DND-41 (cell line): ENCODE data around the gene GLIS2.

ENCODE experiments used
- ATAC-seq: fragments of 200-7000 bp; cut with Tn5 transposase; 3 replicates; pipeline ENCODE4 v1.9.1; 2021; ENCODE audit warnings: low read depth; ENCODE audit not compliant: insufficient read depth
- DNase-seq: peaks from one replicate; pipeline ENCODE4 v3.0.0-alpha.2; 2020
- H2AFZ ChIP-seq: 2 replicates; pipeline ENCODE4 v1.6.0; 2012; ENCODE audit warnings: low read depth, low read length
- H3K27ac ChIP-seq: 2 replicates; pipeline ENCODE4 v1.5.1; 2012; ENCODE audit warnings: low read length, inconsistent platforms
- H3K27me3 ChIP-seq: fragments of 200-600 bp; sonication (generic); 2 replicates; pipeline ENCODE4 v1.6.0; 2012; ENCODE audit warnings: low read length, mild to moderate bottlenecking, inconsistent platforms; ENCODE audit not compliant: insufficient read depth, poor library complexity
- H3K36me3 ChIP-seq: 2 replicates; pipeline ENCODE4 v1.5.1; 2012; ENCODE audit warnings: low read length, inconsistent platforms; ENCODE audit not compliant: insufficient read depth
- H3K4me1 ChIP-seq: 2 replicates; pipeline ENCODE4 v1.5.1; 2012; ENCODE audit warnings: mild to moderate bottlenecking, low read length; ENCODE audit not compliant: insufficient read depth
- H3K4me2 ChIP-seq: 2 replicates; pipeline ENCODE4 v1.6.0; 2012; ENCODE audit warnings: mild to moderate bottlenecking, moderate library complexity, low read length, inconsistent platforms; ENCODE audit not compliant: insufficient read depth
- H3K4me3 ChIP-seq, 2 experiments: fragments of 200-600 bp in 1 of 2; shearing (Covaris generic) in 1 of 2; 2 replicates each; pipeline ENCODE4 v1.5.1; 2012 to 2016; ENCODE audit warnings: inconsistent platforms in 2 of 2, low read length in 2 of 2, mild to moderate bottlenecking in 2 of 2, low read depth in 1 of 2, moderate library complexity in 1 of 2
- H3K79me2 ChIP-seq: 2 replicates; pipeline ENCODE4 v1.6.0; 2012; ENCODE audit warnings: low read length, inconsistent platforms; ENCODE audit not compliant: insufficient read depth
- H3K9ac ChIP-seq: 2 replicates; pipeline ENCODE4 v1.6.0; 2012; ENCODE audit warnings: low read depth, mild to moderate bottlenecking, inconsistent platforms, low read length, moderate library complexity
- H3K9me3 ChIP-seq: 2 replicates; pipeline ENCODE4 v1.5.1; 2012; ENCODE audit warnings: low read length, moderate library complexity, mild to moderate bottlenecking, inconsistent platforms; ENCODE audit not compliant: insufficient read depth, severe bottlenecking
- H4K20me1 ChIP-seq: 2 replicates; pipeline ENCODE4 v1.6.0; 2012; ENCODE audit warnings: low read length; ENCODE audit not compliant: insufficient read depth
- EZH2 ChIP-seq: IDR thresholded peaks from 3 replicates; pipeline ENCODE4 v1.6.1; 2012; ENCODE audit warnings: borderline replicate concordance, low read depth, mild to moderate bottlenecking, moderate library complexity, low read length, inconsistent platforms; ENCODE audit not compliant: severe bottlenecking
- TF ChIP-seq, protein P1 (sequence below): IDR thresholded peaks from 2 replicates; pipeline ENCODE4 v1.5.1; 2012; ENCODE audit warnings: borderline replicate concordance, low read length, moderate library complexity, mild to moderate bottlenecking; ENCODE audit not compliant: poor library complexity, severe bottlenecking; ENCODE audit errors: extremely low read depth

GLIS2 gene

DNA sequence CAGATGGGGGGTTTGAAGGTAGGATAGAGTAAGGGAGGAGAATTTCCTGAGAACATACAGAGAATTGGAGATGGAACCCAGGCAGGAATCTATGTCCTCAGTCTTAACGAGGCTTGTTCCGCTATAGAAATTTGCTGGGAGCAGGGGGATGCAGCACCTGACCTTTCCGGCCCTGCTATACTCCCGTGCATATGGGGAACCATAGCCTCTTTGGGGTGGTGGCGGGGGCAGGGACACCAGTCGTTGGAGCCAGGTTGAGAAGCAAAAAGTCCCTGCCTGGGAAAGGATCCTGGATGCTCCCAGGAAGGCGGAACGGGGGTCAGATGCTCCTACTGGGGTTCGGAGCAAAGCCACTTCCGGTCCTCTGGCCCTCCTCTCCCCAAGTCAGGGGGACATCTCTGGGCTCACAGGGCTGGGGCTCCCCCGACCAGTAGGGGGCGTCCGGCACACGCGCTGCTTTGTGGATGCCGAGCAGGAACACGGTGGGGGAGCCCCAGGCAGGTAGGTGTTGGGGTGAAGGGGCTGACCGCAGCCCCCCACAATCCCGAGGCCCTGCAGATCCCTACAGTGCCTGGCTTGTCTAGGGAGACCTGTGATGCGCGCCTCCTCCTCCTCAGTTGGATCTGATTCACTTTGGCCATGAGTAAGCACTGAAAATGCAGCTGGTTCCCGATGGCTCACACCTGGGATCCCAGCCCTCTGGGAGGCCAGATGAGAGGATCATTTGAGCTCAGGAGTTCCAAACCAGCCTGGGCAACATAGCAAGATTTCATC, 27.5 kb upstream of the GLIS2 start:
- peak; percentile 94 for ATAC-seq
- no peak overlapping the region for H3K4me3 ChIP-seq

DNA sequence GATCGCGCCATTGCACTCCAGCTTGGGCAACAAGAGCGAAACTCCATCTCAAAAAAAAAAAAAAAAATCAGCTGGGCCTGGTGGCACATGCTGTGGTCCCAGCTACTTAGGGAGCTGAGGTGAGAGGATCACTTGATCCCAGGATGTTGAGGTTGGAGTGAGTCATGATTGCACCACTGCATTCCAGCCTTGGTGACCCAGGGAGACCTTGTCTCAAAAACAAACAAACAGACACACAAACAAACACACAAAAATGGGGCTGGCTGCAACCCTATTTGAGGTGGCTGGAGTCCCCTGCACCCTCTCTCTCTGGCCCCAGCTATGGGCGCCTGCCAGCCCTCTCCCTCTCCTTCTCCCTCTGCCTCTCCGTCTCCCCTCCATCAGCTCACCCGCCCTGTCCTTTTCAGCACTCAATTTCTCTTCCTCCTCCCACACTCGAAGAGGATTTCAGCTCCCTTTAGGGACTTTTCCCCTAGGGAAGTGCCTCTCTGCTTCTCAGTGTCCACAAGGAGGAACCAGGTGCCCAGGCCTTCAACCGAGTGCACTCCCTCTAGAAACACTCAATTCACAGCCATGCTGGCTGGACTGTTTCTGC, 25.5 kb upstream of the GLIS2 start:
- no peak overlapping the region for H3K27ac ChIP-seq
- H3K4me3 ChIP-seq: no peak overlapping the region
- no peak overlapping the region for H3K4me2 ChIP-seq
- no peak for ATAC-seq
- H3K27me3 ChIP-seq: no peaks in the 10 kb centered on the region
- H3K79me2 ChIP-seq: no peaks in the 10 kb centered on the region
- TF ChIP-seq EZH2: no peak
- TF ChIP-seq, protein P1, sequence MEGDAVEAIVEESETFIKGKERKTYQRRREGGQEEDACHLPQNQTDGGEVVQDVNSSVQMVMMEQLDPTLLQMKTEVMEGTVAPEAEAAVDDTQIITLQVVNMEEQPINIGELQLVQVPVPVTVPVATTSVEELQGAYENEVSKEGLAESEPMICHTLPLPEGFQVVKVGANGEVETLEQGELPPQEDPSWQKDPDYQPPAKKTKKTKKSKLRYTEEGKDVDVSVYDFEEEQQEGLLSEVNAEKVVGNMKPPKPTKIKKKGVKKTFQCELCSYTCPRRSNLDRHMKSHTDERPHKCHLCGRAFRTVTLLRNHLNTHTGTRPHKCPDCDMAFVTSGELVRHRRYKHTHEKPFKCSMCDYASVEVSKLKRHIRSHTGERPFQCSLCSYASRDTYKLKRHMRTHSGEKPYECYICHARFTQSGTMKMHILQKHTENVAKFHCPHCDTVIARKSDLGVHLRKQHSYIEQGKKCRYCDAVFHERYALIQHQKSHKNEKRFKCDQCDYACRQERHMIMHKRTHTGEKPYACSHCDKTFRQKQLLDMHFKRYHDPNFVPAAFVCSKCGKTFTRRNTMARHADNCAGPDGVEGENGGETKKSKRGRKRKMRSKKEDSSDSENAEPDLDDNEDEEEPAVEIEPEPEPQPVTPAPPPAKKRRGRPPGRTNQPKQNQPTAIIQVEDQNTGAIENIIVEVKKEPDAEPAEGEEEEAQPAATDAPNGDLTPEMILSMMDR: no peak
- no peaks in the 10 kb centered on the region for H3K36me3 ChIP-seq
- H2AFZ ChIP-seq: no peak overlapping the region
- H3K4me1 ChIP-seq: peaks cover 7% of the 10 kb centered on the region
- H3K9me3 ChIP-seq: no peaks in the 10 kb centered on the region
- H4K20me1 ChIP-seq: no peaks in the 10 kb centered on the region; the same call in 1 of the 2 replicates
- DNase-seq: no peak
- H3K9ac ChIP-seq: no peak overlapping the region

More for the DNA sequence above, 27.5 kb upstream of the GLIS2 start:
- Histone ChIP-seq H3K27me3 (no peaks in the 10 kb centered on the region), H3K4me2 (peak overlapping the region; percentile 33; the same call in 1 of the 2 replicates), H2AFZ (peak overlapping the region; percentile 7; the same call in 1 of the 2 replicates), H3K4me1 (peaks cover 7% of the 10 kb centered on the region), H3K79me2 (no peaks in the 10 kb centered on the region), H3K9me3 (no peaks in the 10 kb centered on the region), H3K27ac (no peak overlapping the region), H3K9ac (no peak overlapping the region), H4K20me1 (no peaks in the 10 kb centered on the region), H3K36me3 (no peaks in the 10 kb centered on the region)
- TF ChIP-seq, protein P1: peak; percentile 99
- TF ChIP-seq EZH2: no peak
- peak; percentile 76 for DNase-seq

DNA sequence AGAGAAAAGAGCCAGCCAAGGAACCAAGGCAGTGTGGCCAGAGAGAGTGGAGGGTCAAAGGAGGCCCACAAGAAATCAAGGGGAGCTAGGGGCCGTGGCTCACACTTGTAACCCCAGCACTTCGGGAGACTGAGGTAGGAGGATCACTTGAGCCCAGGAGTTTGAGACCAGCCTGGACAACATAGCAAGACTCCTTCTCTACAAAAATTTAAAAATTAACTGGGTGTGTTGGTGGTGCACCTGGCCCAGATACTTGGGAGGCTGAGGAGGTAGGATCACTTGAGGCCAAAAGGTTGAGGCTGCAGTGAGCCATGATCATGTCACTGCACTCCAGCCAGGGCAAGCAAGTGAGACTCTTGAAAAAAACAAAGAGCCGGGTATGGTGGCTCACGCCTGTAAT, 24.2 kb upstream of the GLIS2 start:
- no peak for DNase-seq
- Histone ChIP-seq H4K20me1 (no peaks in the 10 kb centered on the region; the same call in 1 of the 2 replicates), H3K79me2 (no peaks in the 10 kb centered on the region), H3K27me3 (no peaks in the 10 kb centered on the region), H3K27ac (no peak overlapping the region), H2AFZ (no peak overlapping the region), H3K4me3 (no peak overlapping the region), H3K9ac (no peak overlapping the region), H3K9me3 (no peaks in the 10 kb centered on the region), H3K36me3 (no peaks in the 10 kb centered on the region), H3K4me1 (peaks cover 7% of the 10 kb centered on the region), H3K4me2 (no peak overlapping the region)
- no peak for ATAC-seq
- TF ChIP-seq, protein P1: no peak
- no peak for TF ChIP-seq EZH2
